GM19328 (cell line): ENCODE measurements around the gene SEMA6B.
"Not testable (repeated sequence)": the region's sequence is repeated elsewhere in the genome, so short reads cannot be mapped to it uniquely, and the experiment has no call there.

Experiments
- ATAC-seq: cut with Tn5 transposase; IDR thresholded peaks from one replicate; pipeline ENCODE4 v1.9.1; 2021; ENCODE audit warnings: mild to moderate bottlenecking, moderate library complexity; ENCODE audit not compliant: unreplicated experiment

The SEMA6B gene

DNA sequence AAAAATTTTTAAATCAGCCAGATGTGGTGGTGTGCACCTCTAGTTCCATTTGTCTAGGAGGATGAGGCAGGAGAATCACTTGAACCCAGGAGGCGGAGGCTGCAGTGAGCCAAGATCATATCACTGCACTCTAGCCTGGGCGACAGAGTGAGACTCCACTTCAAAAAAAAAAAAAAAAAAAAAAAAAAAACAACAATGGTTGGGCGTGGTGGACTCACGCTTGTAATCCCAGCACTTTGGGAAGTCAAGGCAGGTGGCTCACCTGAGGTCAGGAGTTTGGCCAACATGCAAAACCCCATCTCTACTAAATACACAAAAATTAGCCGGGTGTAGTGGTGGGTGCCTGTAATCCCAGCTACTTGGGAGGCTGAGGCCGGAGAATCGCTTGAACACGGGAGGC, 32.1 kb downstream of the SEMA6B start:
- ATAC-seq = not testable (repeated sequence)

DNA sequence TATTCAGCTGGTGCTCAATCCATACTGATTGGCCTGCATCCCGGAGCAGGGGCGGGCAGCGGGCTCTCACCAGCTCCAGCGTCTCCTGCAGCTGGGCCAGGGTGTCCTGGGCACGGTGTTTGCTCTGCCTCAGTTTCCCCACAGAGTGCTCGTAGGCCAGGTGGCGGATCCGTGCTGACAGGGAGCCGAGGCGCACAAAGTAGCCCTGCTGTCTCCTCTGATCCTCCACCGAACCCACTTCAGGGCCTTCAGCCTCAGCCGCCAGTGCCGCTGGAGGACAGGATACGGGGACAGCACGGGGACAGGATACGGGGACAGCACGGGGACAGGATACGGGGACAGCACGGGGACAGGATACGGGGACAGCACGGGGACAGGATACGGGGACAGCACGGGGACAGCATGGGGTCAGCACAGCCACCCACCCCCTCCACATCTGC, 33.9 kb downstream of the SEMA6B start:
- no peak for ATAC-seq

DNA sequence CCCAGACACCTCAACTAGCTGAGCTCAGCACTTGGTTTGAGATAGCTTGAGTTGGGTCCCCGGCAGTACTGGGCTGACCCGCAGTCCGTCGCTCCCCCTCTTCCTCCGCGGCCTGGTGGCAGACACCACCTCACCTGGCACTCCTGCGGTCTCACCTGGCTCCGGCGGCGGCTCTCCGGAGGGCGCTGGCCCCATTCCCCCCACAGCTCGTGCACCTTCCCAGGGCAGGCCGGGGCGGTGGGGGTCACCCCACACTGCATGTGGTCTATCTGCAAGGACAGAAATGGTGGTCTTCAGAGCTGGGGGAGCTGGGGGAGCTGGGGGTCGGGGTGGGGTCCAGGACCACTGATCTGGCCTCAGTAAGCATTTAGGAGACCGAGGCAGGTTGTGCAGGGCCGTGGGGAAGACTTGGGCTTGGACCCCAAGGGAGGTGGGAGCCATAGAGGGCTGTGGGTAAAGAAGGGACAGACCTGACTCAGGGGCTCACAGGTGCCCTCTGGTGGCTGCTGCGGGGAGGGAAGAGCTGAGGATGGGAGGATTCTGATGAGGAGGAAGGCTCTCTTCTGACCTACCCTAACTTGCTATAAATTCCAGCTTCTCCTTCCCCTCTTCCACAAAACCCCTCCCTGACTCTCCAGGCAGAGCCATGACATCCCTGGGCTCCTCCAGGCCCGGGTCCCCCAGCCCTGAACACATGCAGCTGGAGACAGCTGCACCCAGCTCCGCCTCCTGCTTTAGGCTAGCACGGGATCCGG, 34.5 kb downstream of the SEMA6B start:
- ATAC-seq = no peak

DNA sequence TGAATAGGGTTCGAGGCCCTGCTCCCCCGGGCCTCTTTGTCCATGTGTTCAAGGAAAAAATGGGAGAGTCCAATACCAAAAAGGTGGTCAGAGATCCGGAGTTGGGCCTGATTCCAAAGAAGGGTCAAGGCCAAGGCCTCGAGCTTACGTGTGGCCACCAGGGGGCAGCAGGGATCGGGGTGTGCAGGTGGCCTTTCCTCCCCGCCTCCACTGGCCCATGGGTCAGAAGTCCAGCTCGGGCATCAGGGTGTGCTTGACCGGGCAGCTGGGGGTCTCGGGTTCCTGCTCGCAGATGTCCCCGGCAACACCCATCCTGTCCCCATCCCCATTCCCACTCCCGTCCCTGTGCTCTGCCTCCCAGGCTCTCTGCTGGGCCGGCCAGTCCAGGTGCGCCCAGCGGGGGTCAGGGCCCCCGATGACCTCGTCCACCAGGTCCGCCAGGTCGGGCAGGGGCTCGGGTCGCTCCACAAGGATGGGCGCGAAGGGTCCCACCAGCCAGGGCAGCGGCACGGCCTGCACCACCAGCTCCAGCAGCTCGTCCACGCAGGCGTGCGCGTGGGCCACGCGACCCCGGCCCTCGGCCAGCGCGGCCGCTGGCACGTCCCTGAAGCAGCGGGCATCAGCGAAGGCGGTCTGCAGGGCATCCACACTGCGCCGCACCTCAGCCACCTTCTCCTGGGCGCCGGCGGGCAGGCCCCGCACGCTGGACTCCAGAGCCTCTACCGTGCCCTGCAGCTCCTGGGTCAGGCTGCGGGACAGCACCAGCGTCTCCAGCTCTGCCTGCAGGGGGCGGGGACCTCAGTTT, 36.0 kb downstream of the SEMA6B start:
- ATAC-seq = no peak

DNA sequence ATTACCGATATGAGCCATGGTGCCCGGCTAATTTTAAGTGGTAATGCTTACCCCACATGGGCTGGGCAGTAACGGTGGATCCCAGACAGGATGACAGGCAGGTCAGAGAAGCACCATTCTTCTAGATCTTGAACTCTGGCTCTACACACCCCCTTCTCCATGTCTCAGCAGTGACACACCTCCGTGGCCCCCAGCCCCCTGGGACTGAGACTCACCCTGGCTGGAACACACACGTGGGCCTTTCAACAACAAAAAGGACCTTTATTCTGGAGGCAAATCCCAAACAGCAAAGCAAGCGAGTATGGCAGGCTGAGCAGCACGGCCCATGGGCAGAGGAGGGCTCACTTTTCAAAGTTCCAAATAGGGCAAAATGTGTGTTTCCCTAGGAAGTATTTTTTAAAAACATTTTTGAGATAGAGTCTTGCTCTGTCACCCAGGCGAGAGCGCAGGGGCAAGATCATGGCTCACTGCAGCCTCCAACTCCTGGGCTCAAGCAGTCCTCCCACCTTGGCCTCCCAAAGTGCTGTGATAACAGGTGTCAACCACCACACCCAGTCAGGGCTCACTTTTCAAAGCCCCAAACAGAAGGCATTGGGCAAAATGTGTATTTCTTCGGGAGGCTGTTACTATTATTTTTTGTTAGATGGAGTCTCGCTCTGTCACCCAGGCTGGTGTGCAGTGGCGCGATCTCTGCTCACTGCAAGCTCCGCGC, 37.0 kb downstream of the SEMA6B start:
- ATAC-seq = no peak

DNA sequence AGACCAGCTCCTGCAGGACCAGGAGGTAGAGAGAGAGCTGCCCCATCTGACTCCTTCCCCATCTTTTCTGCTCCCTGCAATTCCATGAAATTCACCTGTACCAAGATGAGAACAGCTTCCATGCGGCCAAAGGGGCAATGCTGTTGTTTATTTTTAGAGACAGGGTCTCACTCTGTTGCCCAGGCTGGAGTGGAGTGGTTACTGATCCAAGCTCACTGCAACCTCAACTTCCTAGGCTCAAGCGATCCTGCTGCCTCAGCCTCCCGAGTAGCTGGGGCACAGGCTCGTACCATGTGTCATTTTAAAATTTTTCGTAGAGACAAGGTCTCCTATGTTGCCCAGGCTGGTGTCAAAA, 37.6 kb downstream of the SEMA6B start:
- ATAC-seq = no peak

DNA sequence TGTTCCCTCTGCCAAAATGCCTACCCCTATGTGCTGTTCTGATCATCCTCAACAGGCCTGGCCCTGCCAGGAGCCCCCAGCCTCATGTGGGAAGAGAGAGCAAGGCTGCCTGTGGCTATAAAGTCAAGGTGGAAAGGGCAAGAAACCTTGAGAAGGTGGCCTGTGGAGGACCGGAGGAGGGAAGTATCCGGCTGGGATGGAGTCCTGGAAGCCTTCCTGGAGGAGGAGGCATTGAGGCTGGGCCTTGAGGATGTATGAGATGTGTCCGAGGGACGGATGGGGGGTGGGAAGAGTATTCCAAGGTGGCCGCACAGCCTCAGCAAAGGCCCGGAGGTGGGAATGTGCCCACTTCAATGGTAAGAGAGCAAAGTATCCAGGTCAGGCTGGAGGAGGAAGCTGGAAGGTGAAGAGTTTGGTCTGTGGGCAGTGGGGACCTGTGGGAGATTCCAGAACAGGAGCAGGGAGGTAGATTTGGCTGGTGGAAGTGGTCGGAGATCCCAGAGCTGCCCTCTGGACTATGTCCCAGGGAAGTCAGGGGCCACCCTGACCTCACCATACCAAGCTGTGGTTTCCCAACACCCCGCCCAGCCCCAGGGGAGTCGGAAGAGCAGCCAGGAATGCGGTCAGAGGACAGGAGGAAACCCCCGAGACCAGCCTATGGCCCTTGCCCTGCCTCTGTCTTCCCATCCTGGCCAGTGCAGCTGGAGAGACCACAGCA, 38.2 kb downstream of the SEMA6B start:
- no peak for ATAC-seq

DNA sequence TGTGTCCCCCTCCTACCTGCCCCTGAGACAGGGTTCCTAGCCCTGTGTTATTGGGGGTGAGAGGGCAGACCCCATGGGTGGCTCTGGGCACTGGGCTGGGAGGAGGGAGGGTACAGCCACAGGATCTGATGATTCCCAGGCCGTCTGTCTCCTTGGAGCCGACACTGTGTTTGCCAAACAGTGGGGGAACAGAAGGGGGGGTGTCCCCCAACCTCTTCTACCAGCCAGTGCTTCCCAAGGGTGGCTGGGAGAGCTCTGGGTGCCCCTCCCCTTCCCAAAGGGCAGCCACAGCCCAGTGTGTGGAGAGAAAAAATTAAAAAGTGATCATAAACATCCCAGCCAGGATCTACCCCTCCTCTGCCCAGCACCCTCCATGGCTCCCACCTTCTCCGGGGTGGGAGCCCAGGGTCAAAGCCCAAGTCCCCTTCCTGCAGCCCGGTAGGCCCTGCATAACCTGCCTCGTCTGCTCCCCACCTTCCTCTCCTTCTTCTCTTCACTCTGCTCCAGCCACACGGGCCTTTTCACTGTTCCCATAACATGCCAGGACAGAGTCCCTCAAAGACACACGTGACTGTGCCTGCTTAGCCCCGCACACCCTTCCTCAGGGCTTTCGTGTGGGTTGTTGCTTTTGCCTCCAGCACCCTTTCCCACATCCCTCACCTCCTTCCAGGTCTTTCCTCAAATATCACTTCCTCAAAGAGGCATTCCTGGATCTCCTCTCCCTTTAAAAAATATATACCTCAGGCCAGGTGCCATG, 39.8 kb downstream of the SEMA6B start:
- ATAC-seq = no peak

DNA sequence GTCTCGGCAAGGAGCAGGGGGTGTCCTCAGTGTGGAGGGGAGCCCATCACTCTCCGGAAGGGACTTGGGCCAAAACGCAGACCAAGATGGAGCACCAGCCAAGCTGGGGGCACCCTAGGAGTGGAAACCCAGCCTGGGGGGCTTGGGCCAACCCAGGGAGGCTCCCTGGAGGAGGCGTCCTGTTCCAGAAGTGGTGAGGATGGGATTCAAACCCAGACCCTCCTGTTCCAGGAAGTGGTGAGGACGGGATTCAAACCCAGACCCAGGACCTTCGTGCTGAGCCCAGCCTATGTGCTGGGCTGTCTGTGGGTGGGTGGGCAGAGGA, 40.4 kb downstream of the SEMA6B start:
- no peak for ATAC-seq

DNA sequence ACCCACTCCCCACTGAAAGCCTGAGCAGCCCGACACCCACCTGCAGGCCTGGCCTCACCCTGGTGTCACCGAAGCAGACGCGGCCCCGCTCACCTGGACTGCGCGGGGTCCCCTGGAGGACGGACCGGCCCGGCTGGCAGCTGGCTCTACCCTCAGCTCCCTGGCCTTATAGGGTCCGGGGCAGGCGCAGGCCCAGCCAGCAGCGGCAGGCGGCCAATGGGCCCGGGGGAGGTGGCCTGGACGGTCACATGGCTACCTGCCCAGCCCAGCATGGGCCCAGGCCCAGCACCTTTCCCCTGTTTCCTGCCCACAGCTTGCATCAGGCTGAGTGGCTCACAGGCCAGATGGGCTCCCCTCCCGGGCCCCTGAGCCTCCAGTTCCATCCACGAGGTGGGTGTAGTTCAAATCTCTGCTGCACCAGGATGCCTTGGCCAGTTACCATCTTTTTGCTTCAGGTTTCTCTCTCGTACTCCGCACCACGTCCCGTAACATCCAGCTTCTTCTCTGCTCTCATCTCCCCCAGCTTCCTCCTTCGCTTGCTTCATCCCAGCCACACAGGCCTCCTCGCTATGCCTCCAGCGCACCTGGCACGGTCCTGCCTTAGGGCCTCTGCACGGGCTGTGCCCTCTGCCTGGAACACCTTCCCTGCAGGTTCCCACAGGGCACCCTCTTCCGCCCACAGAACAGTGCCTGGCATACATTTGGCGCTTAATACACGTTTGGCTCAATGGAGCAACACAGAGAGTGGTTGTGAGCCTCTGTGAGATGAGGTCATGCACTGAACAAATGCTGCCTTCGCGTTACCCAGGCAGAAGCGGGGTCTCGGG, 40.9 kb downstream of the SEMA6B start, which contains the start of gene PLIN4:
TSS of gene PLIN4 (minus strand) at position 142 of the 827 bp plus-strand sequence. CDS start 214 bp downstream, outside the sequence.
- no peak for ATAC-seq

DNA sequence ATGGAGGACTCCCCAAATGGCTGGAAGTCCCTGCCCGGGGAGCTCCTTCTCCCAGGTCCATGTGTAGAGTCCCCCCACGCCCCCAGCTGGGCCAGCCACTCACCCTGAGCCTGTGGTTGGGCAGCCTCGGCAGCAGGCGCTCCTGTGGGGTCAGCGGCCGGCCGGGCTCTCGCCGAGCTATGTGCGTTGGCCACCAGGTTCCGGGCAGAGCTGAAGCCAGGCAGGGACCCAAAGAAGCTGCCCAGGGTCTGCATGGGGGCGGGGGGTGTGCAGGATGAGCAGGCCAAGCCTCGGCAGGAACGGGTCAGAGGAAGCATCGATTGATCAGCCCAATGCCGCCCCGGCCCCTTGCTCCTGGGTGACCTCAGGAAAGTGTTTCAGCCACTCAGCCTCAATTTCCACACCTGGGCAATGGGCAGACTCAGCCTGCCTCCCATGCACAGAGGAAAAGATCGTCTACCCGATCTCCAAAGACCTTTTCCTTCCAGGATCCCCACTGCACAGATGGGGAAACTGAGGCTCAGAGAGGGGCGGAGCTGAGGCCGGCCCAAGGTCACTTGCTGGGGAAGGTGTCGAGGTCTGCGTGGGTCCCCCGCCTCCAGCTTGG, 41.9 kb downstream of the SEMA6B start:
- ATAC-seq = no peak

DNA sequence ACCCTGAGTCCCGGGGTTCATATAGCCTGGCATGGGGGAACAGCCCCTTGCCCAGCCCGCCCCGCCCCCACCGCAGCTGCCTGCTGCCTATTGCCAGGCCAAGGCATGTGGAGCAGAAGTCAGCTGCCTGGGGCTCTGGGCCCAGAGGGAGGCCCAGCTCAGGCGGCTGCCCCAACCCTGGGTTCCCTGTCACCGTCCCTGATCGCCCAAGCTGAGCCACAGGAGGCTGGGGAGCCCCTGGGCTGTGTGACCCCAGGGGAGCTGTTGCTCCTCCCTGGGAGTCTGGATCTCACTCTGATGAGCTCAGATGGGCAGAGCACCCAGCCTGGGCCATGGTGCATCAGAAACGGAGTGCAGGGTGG, 42.6 kb downstream of the SEMA6B start:
- ATAC-seq = no peak

DNA sequence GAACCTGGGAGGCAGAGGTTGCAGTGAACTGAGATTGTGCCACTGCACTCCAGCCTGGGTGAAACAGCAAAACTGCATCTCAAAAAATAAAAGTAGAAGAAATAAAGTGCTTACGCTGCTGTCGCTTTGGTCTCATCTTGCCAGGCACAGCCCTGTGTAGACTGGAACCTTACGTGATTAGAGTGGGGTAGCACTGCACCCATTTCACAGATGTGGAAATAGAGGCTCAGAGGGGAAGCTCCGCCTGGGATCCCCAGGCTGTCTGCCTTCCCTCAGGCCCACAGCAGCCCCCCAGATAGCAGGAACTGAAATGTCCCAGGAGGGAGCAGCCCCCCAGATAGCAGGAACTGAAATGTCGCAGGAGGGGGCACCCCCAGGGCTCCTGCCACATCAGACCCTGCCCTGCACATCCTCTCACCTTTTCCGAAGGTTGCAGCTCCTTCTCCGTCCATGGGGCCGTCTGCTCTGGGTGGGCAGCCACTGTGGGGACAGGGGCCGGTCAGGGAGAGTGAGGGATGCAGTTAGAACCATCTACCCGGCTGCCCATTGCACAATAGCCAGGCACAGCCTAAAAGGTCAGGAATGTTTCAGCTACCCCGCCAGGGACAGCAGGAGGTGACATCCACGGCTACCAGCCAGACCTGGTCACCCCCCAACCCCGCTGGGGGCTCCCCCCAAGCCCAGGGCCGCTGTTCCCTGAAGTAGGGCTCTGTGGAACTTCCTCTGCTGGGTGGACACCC, 43.1 kb downstream of the SEMA6B start:
- ATAC-seq = no peak

DNA sequence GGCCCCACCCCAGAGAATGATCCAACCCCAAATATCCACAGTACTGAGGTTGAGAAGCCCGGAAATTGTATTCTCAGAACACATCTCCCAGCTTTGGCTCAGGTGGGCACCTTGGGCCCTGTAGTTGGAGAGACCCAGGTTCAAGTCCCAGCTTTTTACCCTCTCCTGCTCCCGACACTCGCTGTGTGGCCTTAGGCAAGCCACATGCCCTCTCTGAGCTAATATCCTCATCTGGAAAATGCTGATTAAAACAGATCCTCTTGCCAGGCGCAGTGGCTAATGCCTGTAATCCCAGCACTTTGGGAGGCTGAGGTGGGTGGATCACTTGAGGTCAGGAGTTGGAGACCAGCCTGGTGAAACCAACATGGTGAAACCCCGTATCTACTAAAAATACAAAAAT, 43.8 kb downstream of the SEMA6B start:
- ATAC-seq = no peak

DNA sequence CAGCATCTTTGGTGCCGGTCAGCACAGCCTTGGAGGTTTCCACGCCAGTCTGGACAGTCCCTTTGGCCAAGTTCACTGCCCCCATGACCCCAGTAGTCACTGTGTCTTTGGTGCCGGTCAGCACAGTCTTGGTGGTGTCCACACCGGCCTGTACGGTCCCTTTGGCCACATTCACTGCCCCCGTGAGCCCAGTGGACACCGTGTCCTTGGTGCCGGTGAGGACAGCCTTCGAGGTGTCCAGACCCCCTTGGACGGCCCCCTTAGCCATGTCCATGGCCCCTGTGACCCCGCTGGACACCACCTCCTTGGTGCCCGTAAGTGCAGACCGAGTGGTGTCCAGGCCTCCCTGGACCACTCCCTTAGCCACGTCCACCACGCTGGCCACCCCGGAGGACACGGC, 46.2 kb downstream of the SEMA6B start:
- ATAC-seq = no peak

DNA sequence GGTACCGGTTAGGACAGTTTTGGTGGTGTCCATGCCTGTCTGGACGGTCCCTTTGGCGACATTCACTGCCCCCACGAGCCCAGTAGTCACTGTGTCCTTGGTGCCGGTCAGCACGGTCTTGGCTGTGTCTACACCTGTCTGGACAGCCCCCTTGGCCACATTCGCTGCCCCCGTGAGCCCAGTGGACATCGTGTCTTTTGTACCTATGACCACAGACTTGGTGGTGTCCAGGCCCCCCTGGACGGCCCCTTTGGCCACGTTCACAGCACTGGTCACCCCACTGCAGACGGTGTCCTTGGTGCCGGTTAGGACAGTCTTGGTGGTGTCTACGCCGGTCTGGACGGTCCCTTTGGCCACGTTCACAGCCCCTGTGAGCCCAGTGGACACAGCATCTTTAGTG, 47.4 kb downstream of the SEMA6B start:
- ATAC-seq = no peak

DNA sequence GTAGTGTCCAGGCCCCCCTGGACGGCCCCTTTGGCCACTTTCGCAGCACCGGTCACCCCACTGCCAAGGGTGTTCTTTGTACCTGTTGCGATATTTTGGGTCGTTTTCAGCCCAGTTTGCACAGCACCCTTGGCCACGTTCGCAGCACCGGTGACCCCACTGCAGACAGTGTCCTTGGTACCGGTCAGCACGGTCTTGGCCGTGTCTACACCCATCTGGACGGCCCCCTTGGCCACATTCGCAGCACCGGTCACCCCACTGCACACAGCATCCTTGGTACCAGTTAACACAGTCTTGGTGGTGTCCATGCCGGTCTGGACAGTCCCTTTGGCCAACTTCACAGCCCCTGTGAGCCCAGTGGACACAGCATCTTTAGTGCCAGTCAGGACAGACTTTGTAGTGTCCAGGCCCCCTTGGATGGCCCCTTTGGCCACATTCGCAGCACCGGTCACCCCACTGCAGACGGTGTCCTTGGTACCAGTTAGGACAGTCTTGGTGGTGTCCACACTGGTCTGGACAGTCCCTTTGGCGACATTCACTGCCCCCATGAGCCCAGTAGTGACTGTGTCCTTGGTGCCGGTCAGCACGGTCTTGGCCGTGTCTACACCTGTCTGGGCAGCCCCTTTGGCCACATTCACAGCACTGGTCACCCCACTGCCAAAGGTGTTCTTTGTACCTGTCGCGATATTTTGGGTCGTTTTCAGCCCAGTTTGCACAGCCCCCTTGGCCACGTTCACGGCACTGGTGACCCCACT, 48.0 kb downstream of the SEMA6B start:
- ATAC-seq = no peak
